ENCODE data around the gene DDX19B.

DNA sequence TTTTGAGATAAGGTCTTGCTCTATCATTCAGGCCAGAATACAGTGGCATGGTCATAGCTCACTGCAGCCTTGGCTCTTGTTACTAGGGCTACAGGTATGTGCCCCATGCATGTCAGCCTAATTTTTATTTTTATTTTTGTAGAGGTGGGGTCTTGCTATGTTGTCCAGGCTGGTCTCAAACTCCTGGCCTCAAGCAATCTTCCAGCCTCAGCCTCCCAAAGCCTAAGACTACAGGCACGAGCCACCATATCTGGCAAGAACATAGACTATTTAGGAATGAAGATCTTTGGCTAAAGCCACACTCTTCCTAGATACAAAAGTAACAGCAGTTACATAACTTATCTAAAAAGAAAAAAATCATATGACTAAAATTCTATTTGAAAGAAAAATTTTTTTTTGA, 32.1 kb downstream of the DDX19B start:
- TF ChIP-seq, protein P1, sequence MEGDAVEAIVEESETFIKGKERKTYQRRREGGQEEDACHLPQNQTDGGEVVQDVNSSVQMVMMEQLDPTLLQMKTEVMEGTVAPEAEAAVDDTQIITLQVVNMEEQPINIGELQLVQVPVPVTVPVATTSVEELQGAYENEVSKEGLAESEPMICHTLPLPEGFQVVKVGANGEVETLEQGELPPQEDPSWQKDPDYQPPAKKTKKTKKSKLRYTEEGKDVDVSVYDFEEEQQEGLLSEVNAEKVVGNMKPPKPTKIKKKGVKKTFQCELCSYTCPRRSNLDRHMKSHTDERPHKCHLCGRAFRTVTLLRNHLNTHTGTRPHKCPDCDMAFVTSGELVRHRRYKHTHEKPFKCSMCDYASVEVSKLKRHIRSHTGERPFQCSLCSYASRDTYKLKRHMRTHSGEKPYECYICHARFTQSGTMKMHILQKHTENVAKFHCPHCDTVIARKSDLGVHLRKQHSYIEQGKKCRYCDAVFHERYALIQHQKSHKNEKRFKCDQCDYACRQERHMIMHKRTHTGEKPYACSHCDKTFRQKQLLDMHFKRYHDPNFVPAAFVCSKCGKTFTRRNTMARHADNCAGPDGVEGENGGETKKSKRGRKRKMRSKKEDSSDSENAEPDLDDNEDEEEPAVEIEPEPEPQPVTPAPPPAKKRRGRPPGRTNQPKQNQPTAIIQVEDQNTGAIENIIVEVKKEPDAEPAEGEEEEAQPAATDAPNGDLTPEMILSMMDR (IDR thresholded peaks at IDR 0.05; ENCODE audit: insufficient read depth, low read depth, low read length): no peak
- no peak for TF ChIP-seq EZH2 (IDR thresholded peaks at IDR 0.05; ENCODE audit: insufficient read depth, low read length)

All from astrocyte (in vitro differentiated cells and primary cell).